ENCODE measurements around the gene PPP3CA. TPM values are rescaled to one million over a fixed set of nuclear protein-coding genes. Genes with fewer than 3 reads are reported as not detected.

PPP3CA gene
- total RNA-seq, 1 experiment from 2014 or later, result 31.0 TPM

- H3K27me3 ChIP-seq (ENCODE audit: control insufficient read depth, insufficient read depth, low read length), result no peaks in the 10 kb centered on the region
- in situ Hi-C loops (cut with HindIII; ENCODE audit: low pct_unique_long_range_greater_than_20kb, low sequenced_read_pairs) (no loop called here), intact Hi-C loops (cut with micrococcal nuclease; ENCODE audit: unreplicated experiment) (no loop called here)
- BruUV-seq (replicated peaks), result no TSS peak
- H3K27ac ChIP-seq (ENCODE audit: low read length), result no peak overlapping the region
- no peak for ATAC-seq
- ChIA-PET CTCF (no interaction called here), POLR2A (no interaction called here)
- no peaks in the 10 kb centered on the region for H3K36me3 ChIP-seq (ENCODE audit: control insufficient read depth, insufficient read depth, low read length)
- no peak for DNase-seq (ENCODE audit: low read depth, low spot score)
- H3K9me3 ChIP-seq (ENCODE audit: control insufficient read depth, insufficient read depth, low read depth, low read length), result no peaks in the 10 kb centered on the region
- H3K4me1 ChIP-seq (ENCODE audit: control insufficient read depth, insufficient read depth, low read length), result no peaks in the 10 kb centered on the region
- H3K4me3 ChIP-seq (ENCODE audit: low read depth in 2 of 2, low read length in 2 of 2), result no peak overlapping the region
- TF ChIP-seq TCF7L2 (IDR thresholded peaks at IDR 0.05; ENCODE audit: low read depth, low read length) (no peak), CTCF (IDR thresholded peaks at IDR 0.05) (no peak), POLR2AphosphoS5 (IDR thresholded peaks at IDR 0.05; ENCODE audit: low read depth, low read length) (no peak), SIN3A (IDR thresholded peaks at IDR 0.05; ENCODE audit: borderline replicate concordance, insufficient read depth, low read depth, low read length) (no peak), REST (IDR thresholded peaks at IDR 0.05; ENCODE audit: insufficient read depth in 1 of 2, low read depth in 2 of 2, low read length in 1 of 2) (no peak)
These were observed 108.6 kb downstream of the PPP3CA start for GRCh38 chr4:101238706-101239105.

GRCh38 chr4:101237773-101238172, 109.6 kb downstream of the PPP3CA start:
- H3K9me3 ChIP-seq (ENCODE audit: control insufficient read depth, insufficient read depth, low read depth, low read length), result no peaks in the 10 kb centered on the region
- H3K27me3 ChIP-seq (ENCODE audit: control insufficient read depth, insufficient read depth, low read length), result no peaks in the 10 kb centered on the region
- ChIA-PET CTCF (no interaction called here), POLR2A (no interaction called here)
- H3K36me3 ChIP-seq (ENCODE audit: control insufficient read depth, insufficient read depth, low read length), result no peaks in the 10 kb centered on the region
- H3K4me1 ChIP-seq (ENCODE audit: control insufficient read depth, insufficient read depth, low read length), result no peaks in the 10 kb centered on the region
- TF ChIP-seq CTCF (IDR thresholded peaks at IDR 0.05) (no peak), TCF7L2 (IDR thresholded peaks at IDR 0.05; ENCODE audit: low read depth, low read length) (no peak), SIN3A (IDR thresholded peaks at IDR 0.05; ENCODE audit: borderline replicate concordance, insufficient read depth, low read depth, low read length) (no peak), REST (IDR thresholded peaks at IDR 0.05; ENCODE audit: insufficient read depth in 1 of 2, low read depth in 2 of 2, low read length in 1 of 2) (no peak), POLR2AphosphoS5 (IDR thresholded peaks at IDR 0.05; ENCODE audit: low read depth, low read length) (no peak)
- ATAC-seq (no peak), DNase-seq (ENCODE audit: low read depth, low spot score) (no peak)
- no TSS peak for BruUV-seq (replicated peaks)
- in situ Hi-C loops (cut with HindIII; ENCODE audit: low pct_unique_long_range_greater_than_20kb, low sequenced_read_pairs), result no loop called here
- no peak overlapping the region for H3K27ac ChIP-seq (ENCODE audit: low read length)
- intact Hi-C loops (cut with micrococcal nuclease; ENCODE audit: unreplicated experiment), result no loop called here
- H3K4me3 ChIP-seq (ENCODE audit: low read depth in 2 of 2, low read length in 2 of 2), result no peak overlapping the region
